HFF-Myc (cell line): Measurements from ENCODE around the gene DNTT.

Experiments
- DNase-seq: peaks from one replicate; pipeline ENCODE4 v3.0.0-alpha.2; 2011; ENCODE audit warnings: low read depth; ENCODE audit errors: extremely low read depth
- H3K4me3 ChIP-seq: replicated peaks from 2 replicates; pipeline ENCODE4 v1.5.1; 2011; ENCODE audit warnings: low read depth, mild to moderate bottlenecking, control low read depth, low read length
- TF ChIP-seq, protein P1 (sequence below): IDR thresholded peaks from 2 replicates; pipeline ENCODE4 v1.5.1; 2012; ENCODE audit warnings: mild to moderate bottlenecking, low read depth, low read length, control low read depth; ENCODE audit errors: missing control alignments

DNTT gene

DNA sequence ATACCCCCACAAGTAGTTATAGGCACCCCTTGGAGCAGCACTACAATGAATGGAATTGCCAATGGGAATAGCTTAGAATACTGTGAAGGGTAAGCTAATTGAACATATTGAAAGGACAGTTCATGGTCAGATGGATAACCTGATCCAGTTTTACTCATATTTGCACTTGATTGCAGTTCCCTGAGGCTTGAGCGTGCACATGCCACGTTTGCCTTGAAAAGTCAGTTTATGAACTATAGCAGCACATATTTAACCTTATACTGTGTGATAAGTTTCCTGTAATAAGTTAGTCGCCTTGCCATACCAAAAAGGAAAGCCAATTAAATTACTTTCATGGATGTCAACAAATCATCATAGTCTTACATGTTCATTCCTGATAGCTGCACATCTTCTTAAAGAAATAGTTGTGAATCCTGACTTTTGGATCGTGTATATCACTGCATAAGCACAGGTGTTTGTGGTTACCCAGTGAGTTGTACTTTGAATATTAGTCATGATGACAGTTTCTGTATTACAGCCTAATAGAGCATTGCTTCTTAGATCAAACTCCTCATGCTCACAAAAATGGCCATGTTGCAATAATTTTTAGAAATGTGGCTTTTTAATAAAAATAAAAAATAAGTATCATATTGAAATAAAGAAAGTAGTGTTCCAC is 21.6 kb downstream of the DNTT start:
- no peak overlapping the region for H3K4me3 ChIP-seq
- DNase-seq = no peak
- TF ChIP-seq, protein P1, sequence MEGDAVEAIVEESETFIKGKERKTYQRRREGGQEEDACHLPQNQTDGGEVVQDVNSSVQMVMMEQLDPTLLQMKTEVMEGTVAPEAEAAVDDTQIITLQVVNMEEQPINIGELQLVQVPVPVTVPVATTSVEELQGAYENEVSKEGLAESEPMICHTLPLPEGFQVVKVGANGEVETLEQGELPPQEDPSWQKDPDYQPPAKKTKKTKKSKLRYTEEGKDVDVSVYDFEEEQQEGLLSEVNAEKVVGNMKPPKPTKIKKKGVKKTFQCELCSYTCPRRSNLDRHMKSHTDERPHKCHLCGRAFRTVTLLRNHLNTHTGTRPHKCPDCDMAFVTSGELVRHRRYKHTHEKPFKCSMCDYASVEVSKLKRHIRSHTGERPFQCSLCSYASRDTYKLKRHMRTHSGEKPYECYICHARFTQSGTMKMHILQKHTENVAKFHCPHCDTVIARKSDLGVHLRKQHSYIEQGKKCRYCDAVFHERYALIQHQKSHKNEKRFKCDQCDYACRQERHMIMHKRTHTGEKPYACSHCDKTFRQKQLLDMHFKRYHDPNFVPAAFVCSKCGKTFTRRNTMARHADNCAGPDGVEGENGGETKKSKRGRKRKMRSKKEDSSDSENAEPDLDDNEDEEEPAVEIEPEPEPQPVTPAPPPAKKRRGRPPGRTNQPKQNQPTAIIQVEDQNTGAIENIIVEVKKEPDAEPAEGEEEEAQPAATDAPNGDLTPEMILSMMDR = no peak

GRCh38 chr10:96327462-96327861 is 23.2 kb downstream of the DNTT start:
- DNase-seq = no peak
- TF ChIP-seq, protein P1 = no peak

DNA sequence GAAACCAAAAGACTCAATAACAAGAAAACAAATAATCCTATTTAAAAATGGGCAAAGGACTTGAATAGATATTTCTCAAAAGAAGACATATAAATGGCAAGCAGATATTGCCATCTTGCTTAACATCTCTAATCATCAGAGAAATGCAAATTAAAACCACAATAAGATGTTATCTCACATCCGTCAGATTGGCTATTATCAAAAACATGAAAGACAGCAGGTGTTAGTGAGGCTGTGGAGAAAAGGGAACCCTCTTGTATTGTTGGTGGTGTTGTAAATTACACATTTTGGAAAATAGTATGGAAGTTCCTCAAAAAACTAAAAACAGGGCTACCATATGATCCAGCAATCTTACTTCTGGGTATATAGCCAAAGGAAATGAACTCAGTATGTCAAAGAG is 28.9 kb downstream of the DNTT start:
- DNase-seq = no peak

More at GRCh38 chr10:96327462-96327861, 23.2 kb downstream of the DNTT start:
- no peak overlapping the region for H3K4me3 ChIP-seq

GRCh38 chr10:96334616-96335526 is 30.6 kb downstream of the DNTT start:
- H3K4me3 ChIP-seq = no peak overlapping the region
- TF ChIP-seq, protein P1 = peak; percentile 79
- DNase-seq = peak; percentile 17

More for the DNA sequence above, 28.9 kb downstream of the DNTT start:
- TF ChIP-seq, protein P1 = no peak
- no peak overlapping the region for H3K4me3 ChIP-seq

GRCh38 chr10:96337106-96337505 is 32.9 kb downstream of the DNTT start:
- H3K4me3 ChIP-seq = no peak overlapping the region
- TF ChIP-seq, protein P1 = no peak
- DNase-seq = no peak

DNA sequence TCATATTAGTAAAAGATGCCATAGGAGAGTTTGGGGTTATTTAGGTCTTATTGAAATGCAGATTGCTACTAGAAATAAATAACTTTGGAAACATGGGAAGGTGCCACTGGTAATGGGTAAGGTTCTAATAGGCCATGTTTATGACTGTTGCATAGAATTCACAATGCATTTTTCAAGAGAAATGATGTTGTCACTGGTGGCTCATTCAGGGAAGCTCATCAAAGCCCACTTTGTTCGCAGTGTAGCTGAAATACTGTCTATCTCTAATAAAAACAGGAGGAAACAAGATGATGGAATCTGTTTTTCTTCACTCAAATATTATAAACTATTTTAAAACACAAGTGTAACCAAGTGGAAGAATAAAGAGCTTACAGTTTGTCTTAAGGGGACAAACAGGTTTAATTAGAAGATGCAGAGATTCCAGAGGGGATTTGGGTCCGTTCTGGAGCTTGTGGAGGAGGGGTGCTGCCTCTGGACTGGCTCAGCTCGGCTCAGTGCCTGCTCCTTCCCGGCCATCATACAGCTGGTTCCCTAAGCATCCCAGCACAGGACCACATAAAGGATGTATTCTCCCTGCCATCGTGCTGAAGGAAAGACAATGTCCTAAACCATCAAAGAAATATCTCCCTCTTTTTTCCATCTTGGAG is 34.2 kb downstream of the DNTT start:
- no peak for DNase-seq
- TF ChIP-seq, protein P1 = no peak
- no peak overlapping the region for H3K4me3 ChIP-seq
